MM.1S (cell line): ENCODE measurements around the gene CELF4.

Experiments
- EZH2 ChIP-seq: fragments of 300-600 bp; sonication (generic); optimal IDR thresholded peaks from 2 replicates; pipeline ENCODE3; 2017; ENCODE audit warnings: low read depth, mild to moderate bottlenecking, antibody characterized with exemption, low read length, mixed read lengths
- EZH2phosphoT487 ChIP-seq: fragments of 300-600 bp; sonication (generic); IDR thresholded peaks from 2 replicates; pipeline ENCODE4 v1.6.1; 2018; ENCODE audit warnings: antibody characterized with exemption, low read length
- TF ChIP-seq, protein P1 (sequence below): fragments of 300-600 bp; sonication (generic); IDR thresholded peaks from 2 replicates; pipeline ENCODE4 v1.5.1; 2016; ENCODE audit warnings: antibody characterized with exemption, low read length, mixed read lengths

DNA sequence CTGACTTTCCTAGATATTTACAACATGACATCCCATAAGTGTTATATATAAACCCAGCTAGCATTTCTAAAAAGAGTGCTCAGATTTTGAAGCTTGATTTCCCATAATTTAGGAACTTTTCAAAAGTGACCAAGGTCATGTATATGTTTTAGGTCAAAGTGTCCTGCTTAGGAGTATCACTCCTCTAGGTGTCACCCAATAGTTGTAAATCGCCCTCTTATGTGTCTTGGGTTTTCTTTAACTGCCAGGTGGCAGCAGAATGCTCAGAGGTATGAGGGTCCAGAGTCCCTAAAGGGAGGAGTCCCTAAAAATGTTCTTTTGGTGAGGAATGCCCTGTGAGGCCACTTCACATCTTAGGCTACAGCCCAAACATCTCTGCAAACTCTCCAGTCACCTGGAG, 358.3 kb downstream of the CELF4 start:
- TF ChIP-seq, protein P1, sequence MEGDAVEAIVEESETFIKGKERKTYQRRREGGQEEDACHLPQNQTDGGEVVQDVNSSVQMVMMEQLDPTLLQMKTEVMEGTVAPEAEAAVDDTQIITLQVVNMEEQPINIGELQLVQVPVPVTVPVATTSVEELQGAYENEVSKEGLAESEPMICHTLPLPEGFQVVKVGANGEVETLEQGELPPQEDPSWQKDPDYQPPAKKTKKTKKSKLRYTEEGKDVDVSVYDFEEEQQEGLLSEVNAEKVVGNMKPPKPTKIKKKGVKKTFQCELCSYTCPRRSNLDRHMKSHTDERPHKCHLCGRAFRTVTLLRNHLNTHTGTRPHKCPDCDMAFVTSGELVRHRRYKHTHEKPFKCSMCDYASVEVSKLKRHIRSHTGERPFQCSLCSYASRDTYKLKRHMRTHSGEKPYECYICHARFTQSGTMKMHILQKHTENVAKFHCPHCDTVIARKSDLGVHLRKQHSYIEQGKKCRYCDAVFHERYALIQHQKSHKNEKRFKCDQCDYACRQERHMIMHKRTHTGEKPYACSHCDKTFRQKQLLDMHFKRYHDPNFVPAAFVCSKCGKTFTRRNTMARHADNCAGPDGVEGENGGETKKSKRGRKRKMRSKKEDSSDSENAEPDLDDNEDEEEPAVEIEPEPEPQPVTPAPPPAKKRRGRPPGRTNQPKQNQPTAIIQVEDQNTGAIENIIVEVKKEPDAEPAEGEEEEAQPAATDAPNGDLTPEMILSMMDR, result no peak
- TF ChIP-seq EZH2phosphoT487 (no peak), EZH2 (no peak)
